Skeletal muscle tissue (tissue), 4 donors: ENCODE measurements around the gene KLHL1. TPM values are rescaled to one million over a fixed set of nuclear protein-coding genes. Genes with fewer than 3 reads are reported as not detected.

Source experiments
- H3K27ac ChIP-seq: one replicate; pipeline ENCODE4 v1.7.0; 2013; ENCODE audit warnings: mild to moderate bottlenecking, low read depth, low read length, inconsistent platforms
- H3K27me3 ChIP-seq, 3 donors: one replicate each; pipeline ENCODE4 v1.7.0; 2013; ENCODE audit warnings: low read length in 3 of 3; ENCODE audit not compliant: control insufficient read depth in 3 of 3, insufficient read depth in 3 of 3
- H3K36me3 ChIP-seq, 3 donors: one replicate each; pipeline ENCODE4 v1.7.0; 2013; ENCODE audit warnings: low read length in 3 of 3; ENCODE audit not compliant: control insufficient read depth in 3 of 3, insufficient read depth in 3 of 3
- H3K4me1 ChIP-seq, 3 donors: one replicate each; pipeline ENCODE4 v1.7.0; 2013; ENCODE audit warnings: low read length in 3 of 3, mild to moderate bottlenecking in 3 of 3; ENCODE audit not compliant: control insufficient read depth in 3 of 3, insufficient read depth in 3 of 3
- H3K4me3 ChIP-seq, 3 donors: one replicate each; pipeline ENCODE4 v1.7.0; 2013; ENCODE audit warnings: low read length in 3 of 3
- H3K9ac ChIP-seq, 3 donors: one replicate each; pipeline ENCODE4 v1.7.0; 2013; ENCODE audit warnings: low read length in 3 of 3, mild to moderate bottlenecking in 3 of 3, moderate library complexity in 2 of 3, low read depth in 1 of 3
- H3K9me3 ChIP-seq, 3 donors: one replicate each; pipeline ENCODE4 v1.7.0; 2013; ENCODE audit warnings: low read length in 3 of 3; ENCODE audit not compliant: control insufficient read depth in 3 of 3
- total RNA-seq: library from RNA; depleted of rRNA; stranded (reverse); fragments of >200 nt; gene quantifications from one replicate; pipeline ENCODE4 v1.2.3, GENCODE V29; 2014
- donor health status: Osteomylitis.

Gene KLHL1
- total RNA-seq, 1 donor from 2014 or later = not detected

DNA sequence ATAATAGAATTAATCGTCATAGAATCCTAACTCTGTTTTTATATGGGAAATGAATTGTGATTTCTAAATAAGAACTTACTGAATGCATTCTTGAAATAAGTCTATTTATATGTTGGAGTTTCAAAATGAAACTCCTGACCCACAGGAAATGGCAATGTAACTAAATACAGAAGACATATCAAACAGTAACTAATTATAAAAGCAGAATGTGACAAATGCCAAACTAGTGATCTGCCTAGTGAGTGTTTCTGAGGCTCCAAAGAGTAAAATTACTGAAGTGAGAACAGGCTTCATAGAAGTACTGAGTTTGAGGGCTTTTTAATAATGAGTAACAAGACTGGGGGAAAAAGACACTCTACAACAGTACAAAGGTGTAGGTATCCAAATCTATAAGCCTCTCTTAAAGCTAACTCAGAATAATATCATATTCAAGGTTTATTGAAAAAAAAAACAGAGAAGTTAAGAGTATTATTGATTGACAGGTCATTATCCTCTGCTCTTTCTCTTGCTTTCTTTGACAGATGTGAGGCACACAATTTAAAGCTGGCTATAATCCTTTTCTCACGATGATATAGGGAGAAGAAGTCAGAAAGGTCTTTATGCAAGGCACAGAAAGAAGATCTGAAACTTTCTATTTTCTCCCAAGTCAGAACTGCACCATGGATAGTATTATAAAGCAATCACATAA, 18.1 kb downstream of the KLHL1 start:
- Histone ChIP-seq H3K36me3 (no peaks in the 10 kb centered on the region), H3K9me3 (no peaks in the 10 kb centered on the region), H3K4me3 (no peak overlapping the region), H3K27ac (no peak overlapping the region), H3K27me3 (no peaks in the 10 kb centered on the region), H3K4me1 (no peaks in the 10 kb centered on the region), H3K9ac (no peak overlapping the region)

DNA sequence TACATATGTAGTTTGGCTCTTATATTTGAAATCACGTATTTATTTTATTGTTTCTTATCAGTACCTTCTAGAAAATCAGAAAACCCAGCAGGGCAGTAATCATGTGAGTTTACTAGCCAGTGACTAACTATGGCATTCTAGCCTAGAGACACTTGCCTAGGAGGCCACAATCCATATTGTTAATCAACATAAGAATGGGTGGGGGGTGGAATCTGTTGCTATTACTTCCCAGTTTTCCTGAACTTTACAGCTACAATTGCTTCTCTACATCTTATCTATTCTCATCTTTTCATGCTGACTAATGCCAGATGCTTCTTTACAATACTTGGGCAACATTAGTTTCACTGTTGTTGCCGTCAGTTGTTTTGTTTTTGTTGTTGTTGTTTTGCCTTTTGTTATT, 19.3 kb downstream of the KLHL1 start:
- no peak overlapping the region for H3K27ac ChIP-seq
- H3K9ac ChIP-seq = no peak overlapping the region
- no peaks in the 10 kb centered on the region for H3K27me3 ChIP-seq
- H3K36me3 ChIP-seq = no peaks in the 10 kb centered on the region
- H3K9me3 ChIP-seq = no peaks in the 10 kb centered on the region
- H3K4me1 ChIP-seq = no peaks in the 10 kb centered on the region
- H3K4me3 ChIP-seq = no peak overlapping the region

DNA sequence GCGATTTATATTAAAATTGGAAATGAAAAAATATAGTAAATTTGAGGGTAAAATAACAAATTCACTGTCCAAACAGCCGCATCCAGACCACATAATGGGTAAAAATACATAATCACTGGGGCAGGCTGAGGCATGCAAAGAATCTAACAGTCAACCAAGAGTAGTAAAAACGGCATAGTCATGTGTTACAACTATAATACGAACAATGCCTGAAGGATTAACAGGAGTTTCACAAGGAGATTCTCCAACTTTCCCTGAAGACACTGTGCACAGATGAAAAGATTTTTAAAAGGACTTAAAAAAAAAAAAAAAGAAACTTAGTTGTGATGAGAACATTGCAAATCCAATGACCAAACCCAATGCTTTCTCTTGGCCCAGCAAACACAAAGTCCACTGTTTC, 21.0 kb downstream of the KLHL1 start:
- no peaks in the 10 kb centered on the region for H3K36me3 ChIP-seq
- no peak overlapping the region for H3K27ac ChIP-seq
- H3K4me1 ChIP-seq = no peaks in the 10 kb centered on the region
- no peak overlapping the region for H3K4me3 ChIP-seq
- H3K27me3 ChIP-seq = no peaks in the 10 kb centered on the region
- H3K9ac ChIP-seq = no peak overlapping the region
- H3K9me3 ChIP-seq = no peaks in the 10 kb centered on the region

DNA sequence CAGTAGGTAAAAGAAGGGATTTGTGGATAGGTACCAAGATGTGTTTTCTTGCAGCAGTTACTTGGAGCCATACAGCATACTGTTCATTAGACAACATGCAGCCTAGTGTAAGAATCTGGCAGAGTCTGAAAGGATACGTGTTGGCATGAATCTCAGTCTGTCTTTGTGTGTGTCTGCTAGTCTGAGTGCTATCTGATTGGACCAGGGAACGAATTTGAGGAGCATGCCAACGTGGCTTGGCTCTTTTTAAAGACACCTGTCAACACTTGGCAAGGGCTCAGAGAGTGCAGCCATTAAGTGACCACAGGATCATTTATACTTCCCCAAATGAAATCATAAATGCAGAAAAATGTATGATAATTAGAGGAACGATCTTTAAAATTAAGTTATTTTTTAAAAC, 28.2 kb downstream of the KLHL1 start:
- no peaks in the 10 kb centered on the region for H3K4me1 ChIP-seq
- H3K27ac ChIP-seq = no peak overlapping the region
- H3K9me3 ChIP-seq = no peaks in the 10 kb centered on the region
- no peaks in the 10 kb centered on the region for H3K27me3 ChIP-seq
- no peak overlapping the region for H3K9ac ChIP-seq
- no peaks in the 10 kb centered on the region for H3K36me3 ChIP-seq
- H3K4me3 ChIP-seq = no peak overlapping the region

DNA sequence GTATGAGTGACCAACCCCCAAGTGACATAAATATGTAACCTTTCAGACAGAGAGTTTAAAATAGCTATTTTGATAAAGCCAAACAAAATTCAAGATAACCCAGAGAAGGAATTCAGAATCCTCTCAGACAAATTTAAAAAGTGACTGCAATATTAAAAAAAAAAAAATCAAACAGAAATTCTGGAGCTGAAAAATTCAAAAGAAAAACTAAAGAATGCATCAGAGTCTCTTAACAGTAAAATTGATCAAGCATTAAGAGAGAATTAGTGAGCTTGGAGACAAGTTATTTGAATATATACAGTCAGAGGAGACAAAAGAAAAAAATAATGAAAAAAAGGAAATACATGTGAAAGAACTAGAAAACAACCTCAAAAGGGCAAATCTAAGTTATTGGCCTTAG, 53.7 kb downstream of the KLHL1 start:
- H3K4me3 ChIP-seq = no peak overlapping the region
- H3K27ac ChIP-seq = no peak overlapping the region
- H3K36me3 ChIP-seq = no peaks in the 10 kb centered on the region
- no peaks in the 10 kb centered on the region for H3K9me3 ChIP-seq
- no peaks in the 10 kb centered on the region for H3K4me1 ChIP-seq
- no peak overlapping the region for H3K9ac ChIP-seq
- H3K27me3 ChIP-seq = no peaks in the 10 kb centered on the region

DNA sequence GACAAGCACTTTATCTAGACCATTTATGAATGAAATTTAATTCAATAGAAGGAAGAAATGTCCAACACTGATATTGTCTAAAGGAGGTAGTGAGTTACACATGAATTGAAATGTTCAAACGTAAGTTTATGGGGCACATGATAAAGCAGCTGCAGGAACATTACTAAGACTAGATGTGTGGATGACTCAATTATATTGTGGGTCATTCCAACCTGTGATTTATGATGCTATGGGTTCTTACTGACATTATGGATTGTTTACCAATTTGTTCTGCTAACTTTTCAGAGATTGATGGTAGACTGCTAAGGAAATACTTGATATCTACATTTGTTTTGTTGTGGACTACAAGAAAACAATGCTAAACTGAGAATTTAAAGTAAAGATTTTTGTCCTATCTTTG, 56.7 kb downstream of the KLHL1 start:
- Histone ChIP-seq H3K36me3 (no peaks in the 10 kb centered on the region), H3K4me1 (no peaks in the 10 kb centered on the region), H3K9ac (no peak overlapping the region), H3K27me3 (no peaks in the 10 kb centered on the region), H3K9me3 (no peaks in the 10 kb centered on the region), H3K4me3 (no peak overlapping the region), H3K27ac (no peak overlapping the region)

DNA sequence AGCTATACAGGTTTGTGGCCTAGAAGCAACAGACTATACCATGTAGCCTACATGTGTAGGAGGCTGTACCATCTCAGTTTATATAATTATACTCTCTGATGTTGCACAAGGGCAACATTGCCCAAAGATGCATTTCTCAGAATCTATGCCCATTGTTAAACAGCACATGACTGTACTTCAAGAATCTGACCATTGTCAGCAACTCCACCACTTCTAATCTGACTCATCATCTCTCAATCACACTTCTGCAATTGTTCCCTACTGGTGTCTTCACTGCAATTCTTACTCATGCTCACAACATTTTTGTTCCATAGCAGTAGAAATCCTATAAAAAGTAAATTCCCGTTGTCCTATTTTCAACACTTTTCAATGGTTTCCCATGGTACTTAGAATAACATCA, 64.6 kb downstream of the KLHL1 start:
- Histone ChIP-seq H3K4me1 (no peaks in the 10 kb centered on the region), H3K4me3 (no peak overlapping the region), H3K9ac (no peak overlapping the region), H3K27me3 (no peaks in the 10 kb centered on the region), H3K36me3 (no peaks in the 10 kb centered on the region), H3K27ac (no peak overlapping the region), H3K9me3 (no peaks in the 10 kb centered on the region)

DNA sequence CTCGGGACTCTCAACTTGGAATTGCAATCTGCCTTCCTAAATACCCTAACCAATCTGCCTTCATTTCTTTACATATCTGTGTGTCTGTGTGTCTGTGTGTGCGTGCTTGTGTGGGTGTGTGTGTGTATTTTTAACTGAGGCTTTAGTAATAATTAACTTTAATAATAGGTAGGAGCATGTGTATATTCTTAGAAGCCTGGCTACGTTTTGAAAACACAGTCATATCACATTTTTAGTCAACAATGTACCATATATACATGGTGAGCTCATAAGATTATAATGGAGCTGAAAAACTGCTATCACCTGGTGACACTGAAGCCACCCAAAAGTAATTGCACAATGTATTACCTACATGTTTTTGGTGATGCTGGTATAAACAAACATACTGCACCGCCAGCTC, 66.1 kb downstream of the KLHL1 start:
- Histone ChIP-seq H3K9ac (no peak overlapping the region), H3K36me3 (no peaks in the 10 kb centered on the region), H3K27ac (no peak overlapping the region), H3K9me3 (no peaks in the 10 kb centered on the region), H3K27me3 (no peaks in the 10 kb centered on the region), H3K4me3 (no peak overlapping the region), H3K4me1 (no peaks in the 10 kb centered on the region)

DNA sequence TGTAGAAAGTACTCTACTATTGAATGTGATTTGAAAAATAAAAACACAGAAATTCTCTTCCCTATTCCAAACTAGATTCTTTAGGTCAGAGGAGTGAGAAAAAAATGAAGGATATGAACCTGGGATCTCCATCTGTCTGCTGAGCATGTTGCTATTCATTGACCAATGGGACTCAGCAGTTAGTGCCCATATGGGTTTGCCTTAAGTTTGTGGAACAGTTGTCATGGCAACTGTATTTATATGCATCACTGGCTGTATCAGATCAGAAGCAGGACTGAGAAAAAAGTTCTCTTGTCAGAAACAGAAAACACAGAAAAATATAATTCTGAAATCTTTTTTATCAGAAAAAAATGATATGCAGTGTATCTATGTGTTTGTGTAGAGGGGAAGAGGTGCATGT, 74.0 kb downstream of the KLHL1 start:
- Histone ChIP-seq H3K27ac (no peak overlapping the region), H3K27me3 (no peaks in the 10 kb centered on the region), H3K4me1 (no peaks in the 10 kb centered on the region), H3K9ac (no peak overlapping the region), H3K4me3 (no peak overlapping the region), H3K36me3 (no peaks in the 10 kb centered on the region), H3K9me3 (no peaks in the 10 kb centered on the region)

DNA sequence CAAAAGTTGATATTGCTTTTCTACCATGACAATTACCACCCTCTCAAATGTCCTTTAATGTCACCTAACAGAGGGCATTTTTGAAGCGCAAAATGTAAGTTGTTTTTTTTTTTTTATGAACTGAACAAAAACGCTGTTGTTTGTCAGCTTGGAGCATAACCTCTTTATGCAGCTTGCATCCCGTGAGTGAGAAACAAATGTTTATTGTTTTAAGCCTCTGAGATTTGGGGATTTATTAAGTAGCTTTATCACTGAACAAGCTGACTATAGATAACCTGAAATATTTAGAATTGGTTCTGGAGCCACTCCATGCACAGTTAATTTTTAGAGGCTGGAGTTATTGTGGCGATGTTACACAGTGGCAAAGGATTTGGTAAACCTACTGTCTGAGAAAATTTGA, 80.7 kb downstream of the KLHL1 start:
- no peaks in the 10 kb centered on the region for H3K4me1 ChIP-seq
- no peak overlapping the region for H3K9ac ChIP-seq
- no peaks in the 10 kb centered on the region for H3K36me3 ChIP-seq
- H3K27me3 ChIP-seq = no peaks in the 10 kb centered on the region
- H3K9me3 ChIP-seq = no peaks in the 10 kb centered on the region
- H3K4me3 ChIP-seq = no peak overlapping the region
- H3K27ac ChIP-seq = no peak overlapping the region

DNA sequence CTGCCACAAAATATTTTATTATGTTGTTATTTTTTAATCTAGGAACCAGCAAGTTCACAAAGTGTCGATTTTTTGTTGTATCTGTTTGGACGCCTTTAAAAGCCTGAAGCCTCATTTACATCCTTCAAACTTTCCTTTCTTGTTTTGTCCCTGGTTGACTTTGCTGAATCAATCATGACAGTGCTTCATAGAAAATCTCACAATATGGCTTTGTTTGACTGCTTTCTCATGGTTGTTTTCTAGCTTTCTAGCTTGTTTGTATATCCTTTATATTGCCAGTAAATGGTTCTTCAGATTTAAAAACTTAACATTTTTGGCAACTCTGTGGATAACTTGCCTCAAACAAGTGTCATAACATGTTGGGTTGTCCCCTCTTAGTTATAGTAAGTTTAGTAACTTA, 84.7 kb downstream of the KLHL1 start:
- Histone ChIP-seq H3K27me3 (no peaks in the 10 kb centered on the region), H3K9ac (no peak overlapping the region), H3K9me3 (no peaks in the 10 kb centered on the region), H3K27ac (no peak overlapping the region), H3K36me3 (no peaks in the 10 kb centered on the region), H3K4me1 (no peaks in the 10 kb centered on the region), H3K4me3 (no peak overlapping the region)
